ENCODE measurements around the gene NSG2. TPM values are rescaled to one million over a fixed set of nuclear protein-coding genes. Genes with fewer than 3 reads are reported as not detected.
"Not testable (repeated sequence)": the region's sequence is repeated elsewhere in the genome, so short reads cannot be mapped to it uniquely, and the experiment has no call there.

NSG2 gene
- total and polyA plus RNA-seq, 2 donors (not counting 1 experiment from before 2014, with no cell fraction given), result not detected

- Mint-ChIP-seq H3K27me3 (no peaks in the 10 kb centered on the region), H3K4me3 (no peak overlapping the region), H3K9me3 (ENCODE audit: insufficient read depth) (no peaks in the 10 kb centered on the region), H3K4me1 (no peaks in the 10 kb centered on the region), H3K27ac (no peak overlapping the region)
- H2AFZ ChIP-seq (ENCODE audit: insufficient read depth, low read depth, low read length, poor library complexity, severe bottlenecking), result no peak overlapping the region
- H3K36me3 ChIP-seq (replicated peaks in 1 of 2; ENCODE audit: control extremely low read depth in 1 of 2, control insufficient read depth in 1 of 2, extremely low read depth in 1 of 2, insufficient read depth in 2 of 2, low read length in 1 of 2), result no peaks in the 10 kb centered on the region
- 67% methylated on average over 3 of the region's 5 CpGs for WGBS (ENCODE audit: insufficient coverage)
- TF ChIP-seq EZH2 (IDR thresholded peaks at IDR 0.05; ENCODE audit: borderline replicate concordance, insufficient read depth, low read depth, low read length, poor library complexity, severe bottlenecking) (no peak), CTCF (IDR thresholded peaks at IDR 0.05) (no peak)
- H3K4me3 ChIP-seq (ENCODE audit: control extremely low read depth in 1 of 5, extremely low read depth in 1 of 5, insufficient read depth in 1 of 5, low read depth in 2 of 5, low read length in 4 of 5), result no peak overlapping the region
- H3K27me3 ChIP-seq (replicated peaks in 1 of 4; ENCODE audit: control extremely low read depth in 1 of 4, control insufficient read depth in 3 of 4, insufficient read depth in 4 of 4, low read length in 3 of 4), result no peaks in the 10 kb centered on the region
- DNase-seq (no peak), ATAC-seq (ENCODE audit: low read depth) (no peak)
- H3K4me1 ChIP-seq (ENCODE audit: control insufficient read depth in 2 of 2, insufficient read depth in 2 of 2, low read length in 2 of 2), result no peaks in the 10 kb centered on the region
- H4K20me1 ChIP-seq (ENCODE audit: control insufficient read depth, insufficient read depth, low read length, poor library complexity, severe bottlenecking), result no peaks in the 10 kb centered on the region
- ChIA-PET CTCF (no interaction called here), POLR2A (no interaction called here)
- no peak overlapping the region for H3K9ac ChIP-seq (ENCODE audit: low read length)
- H3K79me2 ChIP-seq (ENCODE audit: control insufficient read depth, insufficient read depth, low read length), result no peaks in the 10 kb centered on the region
- no peak overlapping the region for H3K4me2 ChIP-seq (replicated peaks; ENCODE audit: low read depth, low read length, poor library complexity, severe bottlenecking)
- peaks cover 0 to 14% (median 0%) of the 10 kb centered on the region in 3 donors for H3K9me3 ChIP-seq (ENCODE audit: control extremely low read depth in 1 of 3, control insufficient read depth in 2 of 3, insufficient read depth in 1 of 3, low read length in 2 of 3)
- H3K27ac ChIP-seq (ENCODE audit: low read length in 2 of 2), result no peak overlapping the region
- intact Hi-C loops (cut with micrococcal nuclease), result no loop called here
Observed at GRCh38 chr5:174100490-174100889, 55.0 kb downstream of the NSG2 start.

- Histone ChIP-seq H3K9ac (ENCODE audit: low read length) (no peak overlapping the region), H3K36me3 (replicated peaks in 1 of 2; ENCODE audit: control extremely low read depth in 1 of 2, control insufficient read depth in 1 of 2, extremely low read depth in 1 of 2, insufficient read depth in 2 of 2, low read length in 1 of 2) (no peaks in the 10 kb centered on the region), H3K27ac (ENCODE audit: low read length in 2 of 2) (no peak overlapping the region), H2AFZ (ENCODE audit: insufficient read depth, low read depth, low read length, poor library complexity, severe bottlenecking) (no peak overlapping the region), H3K4me2 (replicated peaks; ENCODE audit: low read depth, low read length, poor library complexity, severe bottlenecking) (no peak overlapping the region), H3K9me3 (ENCODE audit: control extremely low read depth in 1 of 3, control insufficient read depth in 2 of 3, insufficient read depth in 1 of 3, low read length in 2 of 3) (peaks cover 0 to 14% (median 0%) of the 10 kb centered on the region in 3 donors), H3K27me3 (replicated peaks in 1 of 4; ENCODE audit: control extremely low read depth in 1 of 4, control insufficient read depth in 3 of 4, insufficient read depth in 4 of 4, low read length in 3 of 4) (no peaks in the 10 kb centered on the region), H4K20me1 (ENCODE audit: control insufficient read depth, insufficient read depth, low read length, poor library complexity, severe bottlenecking) (no peaks in the 10 kb centered on the region), H3K79me2 (ENCODE audit: control insufficient read depth, insufficient read depth, low read length) (no peaks in the 10 kb centered on the region), H3K4me3 (ENCODE audit: control extremely low read depth in 1 of 5, extremely low read depth in 1 of 5, insufficient read depth in 1 of 5, low read depth in 2 of 5, low read length in 4 of 5) (no peak overlapping the region), H3K4me1 (ENCODE audit: control insufficient read depth in 2 of 2, insufficient read depth in 2 of 2, low read length in 2 of 2) (no peaks in the 10 kb centered on the region)
- CTCF ChIA-PET, result no interaction called here
- intact Hi-C loops (cut with micrococcal nuclease), result no loop called here
- TF ChIP-seq EZH2 (IDR thresholded peaks at IDR 0.05; ENCODE audit: borderline replicate concordance, insufficient read depth, low read depth, low read length, poor library complexity, severe bottlenecking) (no peak), CTCF (IDR thresholded peaks at IDR 0.05) (no peak)
- Mint-ChIP-seq H3K4me3 (no peak overlapping the region), H3K9me3 (ENCODE audit: insufficient read depth) (no peaks in the 10 kb centered on the region), H3K4me1 (no peaks in the 10 kb centered on the region), H3K27ac (no peak overlapping the region), H3K27me3 (no peaks in the 10 kb centered on the region)
- DNase-seq, result no peak
- WGBS (ENCODE audit: insufficient coverage), result 64% methylated on average over 4 of the region's 6 CpGs
- no peak for ATAC-seq (ENCODE audit: low read depth)
- POLR2A ChIA-PET, result no interaction called here
Observed at GRCh38 chr5:174101195-174101730, 55.8 kb downstream of the NSG2 start.

GRCh38 chr5:174102574-174102973, 57.1 kb downstream of the NSG2 start:
- no CpG with 5 or more reads among the region's 2 CpGs for WGBS (ENCODE audit: insufficient coverage)
- POLR2A ChIA-PET; H2AFZ ChIP-seq (ENCODE audit: insufficient read depth, low read depth, low read length, poor library complexity, severe bottlenecking); H3K4me3 Mint-ChIP-seq; CTCF ChIA-PET; DNase-seq; H3K4me2 ChIP-seq (replicated peaks; ENCODE audit: low read depth, low read length, poor library complexity, severe bottlenecking); H3K27ac ChIP-seq (ENCODE audit: low read length in 2 of 2); H3K27me3 Mint-ChIP-seq; ATAC-seq (ENCODE audit: low read depth); H3K4me3 ChIP-seq (ENCODE audit: control extremely low read depth in 1 of 5, extremely low read depth in 1 of 5, insufficient read depth in 1 of 5, low read depth in 2 of 5, low read length in 4 of 5); H4K20me1 ChIP-seq (ENCODE audit: control insufficient read depth, insufficient read depth, low read length, poor library complexity, severe bottlenecking); H3K9me3 Mint-ChIP-seq (ENCODE audit: insufficient read depth); intact Hi-C loops (cut with micrococcal nuclease); H3K36me3 ChIP-seq (replicated peaks in 1 of 2; ENCODE audit: control extremely low read depth in 1 of 2, control insufficient read depth in 1 of 2, extremely low read depth in 1 of 2, insufficient read depth in 2 of 2, low read length in 1 of 2); H3K27ac Mint-ChIP-seq; H3K9ac ChIP-seq (ENCODE audit: low read length); H3K4me1 Mint-ChIP-seq; H3K79me2 ChIP-seq (ENCODE audit: control insufficient read depth, insufficient read depth, low read length); H3K27me3 ChIP-seq (replicated peaks in 1 of 4; ENCODE audit: control extremely low read depth in 1 of 4, control insufficient read depth in 3 of 4, insufficient read depth in 4 of 4, low read length in 3 of 4); H3K4me1 ChIP-seq (ENCODE audit: control insufficient read depth in 2 of 2, insufficient read depth in 2 of 2, low read length in 2 of 2): not testable (repeated sequence)
- peaks cover 0 to 14% (median 0%) of the 10 kb centered on the region in 3 donors for H3K9me3 ChIP-seq (ENCODE audit: control extremely low read depth in 1 of 3, control insufficient read depth in 2 of 3, insufficient read depth in 1 of 3, low read length in 2 of 3)

Data from B cell (primary cell).